ENCODE results near the gene CELF3.
"Not testable (repeated sequence)": the region's sequence is repeated elsewhere in the genome, so short reads cannot be mapped to it uniquely, and the experiment has no call there.

The CELF3 gene

GRCh38 chr1:151703813-151704212 is 12.8 kb downstream of the CELF3 start:
- no peak for DNase-seq (ENCODE audit: low read depth)

GRCh38 chr1:151702936-151703335 is 13.7 kb downstream of the CELF3 start:
- no peak for DNase-seq (ENCODE audit: low read depth)

DNA sequence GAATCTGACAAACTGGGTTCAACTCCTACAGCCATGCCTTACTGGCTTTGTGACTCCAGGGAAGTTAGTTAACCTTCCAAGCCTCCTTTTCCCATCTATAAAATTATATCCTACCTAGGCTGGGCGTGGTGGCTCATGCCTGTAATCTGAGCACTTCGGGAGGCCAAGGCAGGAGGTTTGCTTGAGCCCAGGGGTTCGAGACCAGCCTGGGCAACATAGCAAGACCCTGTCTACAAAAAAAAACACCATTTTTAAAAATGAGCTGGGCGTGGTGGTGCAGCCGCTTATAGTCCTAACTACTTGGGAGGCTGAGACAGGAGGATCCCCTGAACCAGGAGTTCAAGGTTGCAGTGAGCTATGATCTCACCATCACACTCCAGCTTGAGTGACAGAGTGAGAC is 15.1 kb downstream of the CELF3 start:
- DNase-seq (ENCODE audit: low read depth), result no peak

- no peak for DNase-seq (ENCODE audit: low read depth)
These were observed 23.4 kb downstream of the CELF3 start for GRCh38 chr1:151693057-151693651.

GRCh38 chr1:151692226-151692625 is 24.4 kb downstream of the CELF3 start:
- DNase-seq (ENCODE audit: low read depth), result no peak

GRCh38 chr1:151689494-151689893 is 27.1 kb downstream of the CELF3 start:
- DNase-seq (ENCODE audit: low read depth), result no peak

- DNase-seq (ENCODE audit: low read depth), result no peak
These were observed 30.0 kb downstream of the CELF3 start for GRCh38 chr1:151686561-151686960.

- DNase-seq (ENCODE audit: low read depth), result no peak
These were observed 32.5 kb downstream of the CELF3 start for GRCh38 chr1:151684128-151684527.

- DNase-seq (ENCODE audit: low read depth), result not testable (repeated sequence)
These were observed 33.7 kb downstream of the CELF3 start for GRCh38 chr1:151682901-151683300.

GRCh38 chr1:151681923-151682322 is 34.7 kb downstream of the CELF3 start:
- DNase-seq (ENCODE audit: low read depth), result no peak

DNA sequence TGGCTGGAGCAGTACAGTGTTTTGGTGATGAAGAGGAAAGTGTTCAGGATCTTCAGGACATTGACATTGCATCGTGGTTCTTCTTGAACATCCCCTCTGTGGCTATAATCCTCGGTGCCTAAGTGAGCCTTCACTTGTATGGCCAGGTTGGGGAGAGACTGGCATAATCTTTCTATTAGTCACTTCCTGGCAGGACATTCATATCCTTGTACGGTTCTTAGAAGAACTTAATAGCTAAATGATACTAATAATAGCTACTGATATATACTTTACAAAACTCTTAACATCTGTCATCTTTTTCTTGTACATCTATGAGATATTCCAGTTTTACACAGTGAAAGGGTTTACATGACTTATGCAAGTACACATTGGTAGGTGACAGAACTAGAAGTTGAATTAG is 35.8 kb downstream of the CELF3 start:
- DNase-seq (ENCODE audit: low read depth), result no peak

DNA sequence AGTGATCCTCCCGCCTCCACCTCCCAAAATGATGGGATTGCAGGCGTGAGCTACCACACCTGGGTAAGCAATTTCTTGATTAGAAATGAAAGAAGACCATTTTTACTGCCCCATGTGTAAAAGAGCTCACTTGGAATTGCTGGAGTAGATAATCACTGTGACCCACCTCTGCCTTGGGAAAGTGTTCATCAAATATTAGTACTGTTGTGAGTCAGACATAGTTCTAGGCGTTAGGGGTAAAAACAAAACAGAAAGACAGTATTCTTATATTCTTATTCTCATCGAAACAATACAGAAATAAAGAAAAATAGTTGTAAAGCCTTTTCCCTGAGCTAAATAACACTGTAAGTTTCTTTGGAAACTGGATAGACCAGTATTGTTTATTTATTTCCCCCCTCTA is 36.2 kb downstream of the CELF3 start:
- DNase-seq (ENCODE audit: low read depth), result no peak

DNA sequence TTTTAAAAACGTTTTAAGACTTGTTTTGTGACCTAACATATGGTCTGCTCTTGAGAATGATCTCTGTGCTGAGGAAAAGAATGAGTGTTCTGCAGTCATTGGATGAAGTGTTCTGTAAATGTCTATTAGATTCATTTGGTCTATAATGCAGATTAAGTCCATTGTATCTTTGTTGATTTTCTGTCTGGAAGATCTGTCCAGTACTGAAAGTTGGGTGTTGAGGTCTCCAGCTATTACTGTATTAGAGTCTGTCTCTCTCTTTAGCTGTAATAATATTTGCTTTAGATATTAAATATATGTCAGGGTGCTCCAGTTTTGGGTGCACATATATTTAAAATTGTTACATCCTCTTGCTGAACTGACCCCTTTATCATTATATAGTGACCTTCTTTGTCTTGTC is 43.2 kb downstream of the CELF3 start:
- DNase-seq (ENCODE audit: low read depth), result no peak

- DNase-seq (ENCODE audit: low read depth), result not testable (repeated sequence)
These were observed 46.4 kb downstream of the CELF3 start for GRCh38 chr1:151670036-151670675.

DNA sequence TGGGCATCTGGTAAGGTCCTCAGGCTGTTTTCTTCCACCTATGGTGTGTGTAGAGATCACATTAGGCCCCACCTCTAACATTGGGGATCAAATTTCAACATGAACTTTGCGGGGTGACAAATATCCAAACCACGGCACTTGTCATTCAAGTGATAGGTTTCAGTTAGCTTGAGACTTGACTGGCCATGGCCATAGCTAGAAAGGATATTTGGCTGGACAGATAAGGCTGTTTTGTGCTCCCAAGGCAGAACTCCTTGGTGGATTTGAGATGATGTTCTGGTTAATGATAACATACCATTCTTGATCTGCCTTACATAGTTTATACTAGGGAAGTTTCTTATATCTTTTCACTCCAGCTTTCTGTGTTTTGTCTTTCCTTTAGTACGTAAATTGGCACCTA is 48.5 kb downstream of the CELF3 start:
- no peak for DNase-seq (ENCODE audit: low read depth)

DNA sequence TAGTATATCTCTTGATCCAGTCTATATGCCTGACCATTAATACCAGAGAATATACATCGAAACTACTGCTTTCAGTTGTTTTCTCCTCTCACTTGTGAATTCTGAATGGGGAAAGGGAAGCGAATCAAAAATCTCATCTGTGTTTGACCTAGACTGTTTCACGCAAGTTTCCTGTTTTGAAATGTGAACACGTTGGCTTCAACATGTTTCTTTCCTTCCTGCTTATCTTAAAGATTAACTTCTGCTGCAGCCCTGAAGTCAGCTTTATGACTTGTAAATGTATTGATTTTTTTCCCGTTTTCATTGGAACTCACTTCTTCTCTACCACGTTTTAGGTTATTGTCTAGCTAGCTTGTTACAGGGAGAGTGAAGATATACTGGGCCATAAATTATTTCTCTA is 54.9 kb downstream of the CELF3 start:
- no peak for DNase-seq (ENCODE audit: low read depth)

GRCh38 chr1:151655371-151655770 is 61.2 kb downstream of the CELF3 start:
- DNase-seq (ENCODE audit: low read depth), result no peak

GRCh38 chr1:151653397-151653796 is 63.2 kb downstream of the CELF3 start:
- DNase-seq (ENCODE audit: low read depth), result no peak
